Neutrophil (primary cell): ENCODE data around the gene FBXW4.

Experiments
- H3K27ac ChIP-seq: fragments of 200-600 bp; sonication (generic); 2 replicates; pipeline ENCODE4 v1.5.1; 2016; ENCODE audit warnings: mild to moderate bottlenecking, moderate library complexity
- H3K27me3 ChIP-seq: fragments of 200-600 bp; sonication (generic); 2 replicates; pipeline ENCODE4 v1.6.0; 2016; ENCODE audit warnings: mild to moderate bottlenecking
- H3K36me3 ChIP-seq: fragments of 200-600 bp; sonication (generic); 2 replicates; pipeline ENCODE4 v1.5.1; 2017
- H3K4me1 ChIP-seq, 2 experiments: fragments of 200-600 bp in 1 of 2; sonication (generic) in 1 of 2; 1 replicate in 1 of 2; 2 replicates in 1 of 2; pipeline versions ENCODE4 v1.5.1 to v1.6.1; 2013 to 2016; ENCODE audit warnings: low read depth in 1 of 2, low read length in 1 of 2, mild to moderate bottlenecking in 1 of 2, moderate library complexity in 1 of 2; ENCODE audit not compliant: control insufficient read depth in 1 of 2, insufficient read depth in 1 of 2
- H3K4me3 ChIP-seq, 2 experiments: fragments of 200-600 bp in 1 of 2; sonication (generic) in 1 of 2; 1 replicate in 1 of 2; 2 replicates in 1 of 2; pipeline ENCODE4 v1.5.1; 2013 to 2016; ENCODE audit warnings: low read depth in 1 of 2, low read length in 1 of 2, mild to moderate bottlenecking in 1 of 2, moderate library complexity in 1 of 2
- H3K9me3 ChIP-seq: fragments of 200-600 bp; sonication (generic); 2 replicates; pipeline ENCODE4 v1.5.1; 2016
- TF ChIP-seq, protein P1 (sequence below): fragments of 200-600 bp; sonication (generic); IDR thresholded peaks from 2 replicates; pipeline ENCODE4 v1.5.1; 2016; ENCODE audit warnings: antibody characterized with exemption

The FBXW4 gene

DNA sequence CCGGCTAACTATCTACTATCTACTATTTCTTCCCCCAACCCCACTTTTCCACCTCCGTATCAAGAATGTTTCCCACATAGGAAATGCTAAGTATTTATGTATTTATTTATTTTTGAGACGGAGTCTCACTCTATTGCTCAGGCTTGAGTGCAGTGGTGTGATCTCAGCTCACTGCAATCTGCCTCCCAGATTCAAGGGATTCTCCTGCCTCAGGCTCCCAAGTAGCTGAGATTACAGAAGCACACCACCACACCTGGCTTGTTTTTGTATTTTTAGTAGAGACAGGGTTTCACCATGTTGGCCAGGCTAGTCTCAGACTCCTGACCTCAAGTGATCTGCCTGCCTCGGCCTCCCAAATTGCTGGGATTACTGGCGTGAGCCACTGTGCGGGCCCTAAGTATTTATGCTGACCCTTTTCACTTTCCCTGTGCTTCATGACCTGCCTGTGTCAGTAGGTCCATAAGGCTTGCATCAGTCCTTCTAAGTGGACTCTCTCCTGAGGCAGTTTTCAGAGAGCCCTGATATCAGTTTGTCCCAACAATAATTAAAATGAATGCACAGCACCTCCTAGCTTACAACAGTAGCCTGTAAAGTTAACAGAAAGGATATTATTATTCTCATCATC, 25.7 kb upstream of the FBXW4 start:
- Histone ChIP-seq H3K36me3 (no peaks in the 10 kb centered on the region), H3K27me3 (peaks cover 43% of the 10 kb centered on the region), H3K4me1 (no peaks in the 10 kb centered on the region), H3K27ac (no peak overlapping the region), H3K9me3 (no peaks in the 10 kb centered on the region), H3K4me3 (no peak overlapping the region)
- TF ChIP-seq, protein P1, sequence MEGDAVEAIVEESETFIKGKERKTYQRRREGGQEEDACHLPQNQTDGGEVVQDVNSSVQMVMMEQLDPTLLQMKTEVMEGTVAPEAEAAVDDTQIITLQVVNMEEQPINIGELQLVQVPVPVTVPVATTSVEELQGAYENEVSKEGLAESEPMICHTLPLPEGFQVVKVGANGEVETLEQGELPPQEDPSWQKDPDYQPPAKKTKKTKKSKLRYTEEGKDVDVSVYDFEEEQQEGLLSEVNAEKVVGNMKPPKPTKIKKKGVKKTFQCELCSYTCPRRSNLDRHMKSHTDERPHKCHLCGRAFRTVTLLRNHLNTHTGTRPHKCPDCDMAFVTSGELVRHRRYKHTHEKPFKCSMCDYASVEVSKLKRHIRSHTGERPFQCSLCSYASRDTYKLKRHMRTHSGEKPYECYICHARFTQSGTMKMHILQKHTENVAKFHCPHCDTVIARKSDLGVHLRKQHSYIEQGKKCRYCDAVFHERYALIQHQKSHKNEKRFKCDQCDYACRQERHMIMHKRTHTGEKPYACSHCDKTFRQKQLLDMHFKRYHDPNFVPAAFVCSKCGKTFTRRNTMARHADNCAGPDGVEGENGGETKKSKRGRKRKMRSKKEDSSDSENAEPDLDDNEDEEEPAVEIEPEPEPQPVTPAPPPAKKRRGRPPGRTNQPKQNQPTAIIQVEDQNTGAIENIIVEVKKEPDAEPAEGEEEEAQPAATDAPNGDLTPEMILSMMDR, result no peak

DNA sequence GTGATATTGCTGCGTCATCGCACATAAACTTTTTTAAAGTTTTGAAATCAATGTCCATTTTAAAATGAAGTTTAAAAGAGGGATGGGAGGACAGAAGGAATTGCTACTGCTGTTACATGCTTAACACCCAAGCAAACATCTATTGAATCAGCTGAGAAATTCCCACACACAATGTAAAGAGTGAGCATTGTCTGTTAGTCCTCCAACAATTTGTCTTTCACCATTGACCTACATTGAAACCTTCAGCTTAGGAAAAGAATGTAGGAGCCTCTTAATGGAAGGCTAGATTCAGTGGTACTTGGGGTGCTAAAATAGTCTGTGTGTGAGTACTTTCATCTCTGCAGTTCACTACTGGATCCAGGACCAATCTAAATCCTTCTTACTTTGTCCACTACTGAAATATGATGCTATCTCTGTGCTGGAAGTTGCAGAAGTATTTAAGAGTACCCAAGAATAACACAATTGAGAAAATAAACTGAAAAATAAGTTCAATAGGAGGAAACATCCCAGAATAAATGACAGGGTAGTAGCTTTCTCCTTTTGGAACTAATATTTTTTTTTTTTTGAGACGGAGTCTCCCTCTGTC, 23.8 kb upstream of the FBXW4 start:
- H3K27ac ChIP-seq, result no peak overlapping the region
- TF ChIP-seq, protein P1, result no peak
- no peaks in the 10 kb centered on the region for H3K9me3 ChIP-seq
- H3K36me3 ChIP-seq, result no peaks in the 10 kb centered on the region
- H3K4me3 ChIP-seq, result no peak overlapping the region
- H3K27me3 ChIP-seq, result peaks cover 38% of the 10 kb centered on the region
- no peaks in the 10 kb centered on the region for H3K4me1 ChIP-seq

DNA sequence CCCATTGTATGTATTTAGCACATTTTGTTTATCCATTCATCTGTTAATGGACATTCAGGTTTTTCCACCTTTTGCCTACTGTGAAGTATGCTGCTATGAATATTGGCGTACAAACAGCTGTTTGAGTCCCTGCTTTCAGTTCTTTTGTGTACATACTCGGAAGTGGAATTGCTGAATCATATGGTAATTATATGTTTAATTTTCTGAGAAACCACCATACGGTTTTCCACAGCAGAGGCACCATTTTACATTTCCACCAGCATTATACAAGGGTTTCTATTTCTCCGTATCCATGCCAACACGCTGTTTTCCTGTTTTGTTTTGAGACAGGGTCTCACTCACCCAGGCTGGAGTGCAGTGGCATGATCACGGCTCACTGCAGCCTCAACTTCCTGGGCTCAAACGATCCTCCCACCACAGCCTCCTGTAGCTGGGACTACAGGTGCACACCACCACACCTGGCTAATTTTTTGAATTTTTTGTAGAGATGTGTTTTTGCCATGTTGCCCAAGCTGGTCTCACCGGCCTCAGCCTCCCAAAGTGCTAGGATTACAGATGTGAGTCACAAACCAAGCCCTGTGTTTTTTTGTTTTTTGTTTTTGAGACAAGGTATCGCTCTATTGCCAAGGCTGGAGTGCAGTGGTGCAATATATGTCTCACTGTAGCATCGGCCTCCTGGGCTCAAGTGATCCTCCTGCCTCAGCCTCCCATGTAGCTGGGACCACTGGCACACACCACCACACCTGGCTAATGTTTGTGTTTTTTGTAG, 22.1 kb upstream of the FBXW4 start:
- H3K9me3 ChIP-seq, result no peaks in the 10 kb centered on the region
- TF ChIP-seq, protein P1, result no peak
- no peaks in the 10 kb centered on the region for H3K36me3 ChIP-seq
- no peak overlapping the region for H3K4me3 ChIP-seq
- H3K27me3 ChIP-seq, result peaks cover 47% of the 10 kb centered on the region
- no peaks in the 10 kb centered on the region for H3K4me1 ChIP-seq
- no peak overlapping the region for H3K27ac ChIP-seq

DNA sequence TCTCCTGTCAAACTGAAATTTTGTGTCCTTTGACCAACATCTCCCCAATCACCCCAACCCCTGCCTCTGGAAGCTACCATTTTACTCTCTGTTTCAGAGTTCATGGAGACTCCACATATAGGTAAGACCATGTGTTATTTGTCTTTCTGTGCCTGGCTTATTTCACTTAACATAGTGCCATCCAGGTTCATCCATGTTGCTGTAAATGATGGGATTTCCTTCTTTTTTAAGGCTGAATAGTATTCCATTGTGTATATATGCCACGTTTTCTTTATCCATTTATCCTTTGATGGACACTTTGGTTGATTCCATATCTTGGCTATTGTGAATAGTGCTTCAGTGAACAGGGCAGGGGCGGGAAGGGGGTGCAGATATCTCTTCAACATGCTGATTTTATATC, 18.0 kb upstream of the FBXW4 start:
- H3K9me3 ChIP-seq, result no peaks in the 10 kb centered on the region
- TF ChIP-seq, protein P1, result no peak
- peaks cover 44% of the 10 kb centered on the region for H3K27me3 ChIP-seq
- no peak overlapping the region for H3K4me3 ChIP-seq
- H3K27ac ChIP-seq, result no peak overlapping the region
- H3K36me3 ChIP-seq, result no peaks in the 10 kb centered on the region
- H3K4me1 ChIP-seq, result no peaks in the 10 kb centered on the region

DNA sequence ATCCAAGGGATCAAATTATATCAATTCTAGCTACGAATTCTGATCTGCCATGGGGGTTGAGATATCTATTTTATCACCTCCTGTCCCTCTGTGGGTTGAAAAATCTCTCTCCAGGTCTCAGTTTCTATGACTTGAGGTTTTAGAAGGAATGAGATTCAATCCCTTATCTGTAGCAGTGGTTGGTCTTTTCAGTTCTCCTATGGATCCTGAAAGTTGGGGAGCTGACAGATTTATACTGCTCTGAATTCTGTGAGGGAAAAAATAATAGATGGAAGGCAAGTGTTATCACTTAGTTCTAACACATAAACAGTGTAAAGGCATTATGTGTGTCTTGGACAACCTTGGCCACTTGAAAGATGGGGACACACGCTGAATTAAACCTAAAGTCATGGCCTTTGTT, 15.8 kb upstream of the FBXW4 start:
- H3K27ac ChIP-seq, result no peak overlapping the region
- TF ChIP-seq, protein P1, result no peak
- no peaks in the 10 kb centered on the region for H3K4me1 ChIP-seq
- H3K36me3 ChIP-seq, result no peaks in the 10 kb centered on the region
- no peaks in the 10 kb centered on the region for H3K9me3 ChIP-seq
- no peak overlapping the region for H3K4me3 ChIP-seq
- H3K27me3 ChIP-seq, result peaks cover 66% of the 10 kb centered on the region
